ENCODE results near the gene OLAH.

DNA sequence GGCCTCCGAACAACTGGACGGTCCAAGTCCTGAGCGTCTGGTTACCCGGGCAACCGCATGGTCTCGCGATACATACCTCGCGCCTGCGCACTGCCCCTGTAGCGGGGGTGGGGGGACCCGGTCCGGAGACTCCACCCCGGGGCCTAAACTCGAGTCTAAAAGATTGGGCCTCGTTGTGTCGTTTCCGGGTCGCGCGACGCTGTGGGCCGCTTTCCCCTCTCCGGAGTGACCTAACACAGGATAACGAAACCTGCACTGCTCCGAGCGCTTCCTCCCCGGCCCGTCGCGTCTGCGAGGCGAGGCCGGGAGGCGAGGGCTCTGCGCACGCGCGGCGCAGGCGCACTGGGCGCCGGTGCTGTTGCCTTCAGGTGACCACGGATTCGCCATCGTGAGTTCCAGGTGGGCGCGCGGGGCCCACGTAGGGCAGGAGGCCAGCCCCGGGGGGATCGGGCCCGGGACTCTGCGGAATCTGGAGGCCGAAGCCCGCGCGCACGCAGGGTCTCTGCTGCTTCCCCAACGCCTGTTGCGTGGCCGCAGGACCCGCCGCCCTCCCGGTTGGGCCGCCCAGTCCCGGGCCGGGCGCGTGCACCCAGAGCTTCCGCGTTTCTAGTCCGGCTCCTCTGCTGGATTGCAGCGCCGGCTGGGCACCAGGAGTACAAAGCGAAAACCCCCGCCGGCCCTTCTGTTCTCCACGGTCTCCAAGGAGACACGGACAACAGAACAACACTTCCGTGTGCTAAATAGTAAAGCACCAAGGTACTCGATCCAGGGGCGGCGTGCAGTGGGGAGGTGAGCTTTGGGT is 53.5 kb downstream of the OLAH start, which contains the start of gene RPP38:
- no peak for TF ChIP-seq NFRKB (IDR thresholded peaks at IDR 0.05)
- TF ChIP-seq SUZ12 (IDR thresholded peaks at IDR 0.05) = no peak
- no peak for TF ChIP-seq FOXK2 (IDR thresholded peaks at IDR 0.05)
- no peak for TF ChIP-seq LEF1 (IDR thresholded peaks at IDR 0.05; ENCODE audit: borderline replicate concordance)
- no peak for TF ChIP-seq BHLHE40 (IDR thresholded peaks at IDR 0.05; ENCODE audit: borderline replicate concordance)
- TF ChIP-seq SP1 (IDR thresholded peaks at IDR 0.05) = no peak
- no peak for TF ChIP-seq TARDBP (IDR thresholded peaks at IDR 0.05)
- no peak for TF ChIP-seq FOXA1 (IDR thresholded peaks at IDR 0.05)
- TF ChIP-seq ZNF384 (IDR thresholded peaks at IDR 0.05) = no peak
- TF ChIP-seq CTBP1 (IDR thresholded peaks at IDR 0.05; ENCODE audit: borderline replicate concordance) = no peak
